HepG2 (cell line): ENCODE measurements around the gene ZNF367. TPM values are rescaled to one million over a fixed set of nuclear protein-coding genes. Genes with fewer than 3 reads are reported as not detected.

Experiments
- ARID2 ChIP-seq: sonication (generic); formaldehyde crosslinking; IDR thresholded peaks from 2 replicates; pipeline ENCODE4 v1.8.1; 2022; ENCODE audit warnings: mild to moderate bottlenecking, missing genetic modification reagents, borderline replicate concordance
- CEBPG ChIP-seq: IDR thresholded peaks from 2 replicates; pipeline ENCODE4 v1.6.1; 2016
- CREM ChIP-seq, 2 experiments: sonication (generic) in 1 of 2; formaldehyde crosslinking in 1 of 2; IDR thresholded peaks; 2 replicates each; pipeline versions ENCODE4 v1.4.0 to v1.6.1; 2016 to 2020; ENCODE audit warnings: antibody characterized with exemption in 1 of 2, mild to moderate bottlenecking in 1 of 2, missing genetic modification reagents in 1 of 2
- GATAD2A ChIP-seq: IDR thresholded peaks from 2 replicates; pipeline ENCODE4 v1.6.1; 2016
- HNF4A ChIP-seq: sonication (generic); formaldehyde crosslinking; IDR thresholded peaks from 2 replicates; pipeline ENCODE4 v1.4.0; 2020; ENCODE audit warnings: missing genetic modification reagents
- SOX6 ChIP-seq, 2 experiments: fragments of 450-650 bp in 1 of 2; sonication (generic) in 1 of 2; formaldehyde crosslinking in 1 of 2; IDR thresholded peaks; 2 replicates each; pipeline versions ENCODE4 v1.4.0 to v1.6.1; 2017 to 2020; ENCODE audit warnings: antibody characterized with exemption in 1 of 2, mild to moderate bottlenecking in 1 of 2, missing genetic modification reagents in 1 of 2
- TEAD3 ChIP-seq: optimal IDR thresholded peaks from 2 replicates; pipeline ENCODE3; 2016; ENCODE audit warnings: borderline replicate concordance
- ZNF224 ChIP-seq: sonication (generic); formaldehyde crosslinking; IDR thresholded peaks from 2 replicates; pipeline ENCODE4 v1.5.0; 2020; ENCODE audit warnings: mild to moderate bottlenecking, missing genetic modification reagents
- ZNF256 ChIP-seq: sonication (generic); formaldehyde crosslinking; conservative IDR thresholded peaks from 2 replicates; pipeline ENCODE4 v1.4.0; 2020; ENCODE audit warnings: missing genetic modification reagents
- ZNF30 ChIP-seq: sonication (generic); formaldehyde crosslinking; IDR thresholded peaks from 2 replicates; pipeline ENCODE4 v1.5.0; 2020; ENCODE audit warnings: mild to moderate bottlenecking, missing genetic modification reagents
- ZNF430 ChIP-seq: sonication (generic); formaldehyde crosslinking; IDR thresholded peaks from 2 replicates; pipeline ENCODE4 v1.9.0; 2021; ENCODE audit warnings: mild to moderate bottlenecking, missing genetic modification reagents
- ZNF558 ChIP-seq: sonication (generic); formaldehyde crosslinking; IDR thresholded peaks from 2 replicates; pipeline ENCODE4 v1.9.0; 2022; ENCODE audit warnings: mild to moderate bottlenecking, missing genetic modification reagents, borderline replicate concordance
- ZNF607 ChIP-seq: sonication (generic); formaldehyde crosslinking; IDR thresholded peaks from 2 replicates; pipeline ENCODE4 v1.5.1; 2020; ENCODE audit warnings: missing genetic modification reagents, mild to moderate bottlenecking, borderline replicate concordance
- ZNF709 ChIP-seq: sonication (generic); formaldehyde crosslinking; IDR thresholded peaks from 2 replicates; pipeline ENCODE4 v1.5.0; 2020; ENCODE audit warnings: mild to moderate bottlenecking, missing genetic modification reagents
- polyA plus RNA-seq, 8 experiments: library from polyadenylated mRNA; depleted of rRNA in 3 of 8; stranded (reverse) in 7 of 8; unstranded in 1 of 8; fragments of >200 nt; fragmentation: Illumina TruSeq in 4 of 8; extraction: Trizol in 4 of 8; gene quantifications; 2 replicates each; pipeline versions ENCODE4 v1.2.1 to v1.2.3, GENCODE V29; 2011 to 2016; ENCODE audit warnings: low read depth in 4 of 8, missing spikeins in 1 of 8, mixed read lengths in 1 of 8; ENCODE audit not compliant: insufficient read depth in 1 of 8
- total RNA-seq, 5 experiments: library from RNA; depleted of rRNA; stranded (reverse); fragments of >200 nt; fragmentation: Illumina TruSeq; extraction: Trizol; gene quantifications; 2 replicates each; pipeline ENCODE4 v1.2.3, GENCODE V29; 2016; ENCODE audit warnings: low read depth in 1 of 5
- TF ChIP-seq, protein P1 (sequence below): sonication (generic); formaldehyde crosslinking; IDR thresholded peaks from 2 replicates; pipeline ENCODE4 v1.4.0; 2020; ENCODE audit warnings: missing genetic modification reagents, borderline replicate concordance
- TF ChIP-seq, protein P2 (sequence below), 2 experiments: IDR thresholded peaks; 2 replicates each; pipeline ENCODE4 v1.6.1; 2011 to 2012; ENCODE audit warnings: low read length in 2 of 2, borderline replicate concordance in 1 of 2, low read depth in 1 of 2, mild to moderate bottlenecking in 1 of 2, moderate library complexity in 1 of 2
- TF ChIP-seq, protein P3 (sequence below): fragments of 450-650 bp; IDR thresholded peaks from 2 replicates; pipeline ENCODE4 v1.6.1; 2016
- TF ChIP-seq, protein P4 (sequence below): IDR thresholded peaks from 2 replicates; pipeline ENCODE4 v1.6.1; 2012; ENCODE audit warnings: inconsistent platforms

Gene ZNF367
- total and polyA plus RNA-seq, 2 of the 13 experiments (the other 11 are each of a cell fraction or from before 2014, with no cell fraction given), result 2.9 to 7.7 TPM

DNA sequence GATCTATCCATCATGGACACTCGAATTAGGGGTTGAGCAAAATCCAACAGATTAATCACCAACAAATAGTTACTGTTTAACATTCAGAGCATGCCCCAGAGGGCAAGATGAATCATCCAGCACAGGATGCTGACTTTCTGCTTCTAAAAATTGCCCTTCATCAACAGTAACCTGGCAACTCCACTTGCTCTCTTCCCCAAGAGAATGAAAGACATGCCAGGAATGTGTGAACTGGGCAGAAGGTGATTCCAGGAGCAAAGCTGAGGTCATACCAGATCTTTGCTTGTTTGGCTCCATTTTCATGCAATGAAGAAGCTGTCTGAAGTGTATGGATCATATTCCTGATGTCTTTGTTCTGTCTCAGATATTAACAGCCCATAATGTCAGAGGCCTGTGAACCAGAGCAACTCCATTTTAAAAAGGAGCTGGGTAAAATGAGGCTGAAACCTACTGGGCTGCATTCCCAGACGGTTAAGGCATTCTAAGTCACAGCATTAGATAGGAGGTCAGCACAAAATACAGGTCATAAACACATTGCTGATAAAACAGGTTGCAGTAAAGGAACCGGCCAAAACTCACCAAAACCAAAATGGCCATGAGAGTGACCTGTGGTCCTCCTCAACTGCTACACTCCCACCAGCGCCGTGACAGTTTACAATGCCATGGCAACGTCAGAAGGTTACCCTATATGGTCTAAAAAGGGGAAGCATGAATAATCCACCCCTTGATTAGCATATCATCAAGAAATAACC lies 2.5 kb upstream of the ZNF367 start (continued):
- TF ChIP-seq HNF4A (CRISPR knock-in tag) (peak; percentile 79), ZNF430 (0 out of 2 replicates have a peak, but pooled peaks have one; percentile 11), TEAD3 (CRISPR knock-in tag) (peak; percentile 100), GATAD2A (peak; percentile 94), CEBPG (CRISPR knock-in tag) (peak; percentile 66), ZNF558 (CRISPR knock-in tag) (no peak), ARID2 (CRISPR knock-in tag) (no peak), ZNF30 (CRISPR knock-in tag) (no peak), ZNF256 (no peak), SOX6 (IDR thresholded peaks at IDR 0.05) (no peak), SOX6 (CRISPR knock-in tag; IDR thresholded peaks at IDR 0.05) (peak; percentile 87), CREM (IDR thresholded peaks at IDR 0.05) (peak; percentile 74; the same call in 1 of the 2 replicates), CREM (CRISPR knock-in tag; IDR thresholded peaks at IDR 0.05) (no peak), ZNF709 (CRISPR knock-in tag) (no peak), ZNF607 (CRISPR knock-in tag) (peak; percentile 47; the same call in 1 of the 2 replicates), ZNF224 (CRISPR knock-in tag) (no peak)
- TF ChIP-seq, protein P1, sequence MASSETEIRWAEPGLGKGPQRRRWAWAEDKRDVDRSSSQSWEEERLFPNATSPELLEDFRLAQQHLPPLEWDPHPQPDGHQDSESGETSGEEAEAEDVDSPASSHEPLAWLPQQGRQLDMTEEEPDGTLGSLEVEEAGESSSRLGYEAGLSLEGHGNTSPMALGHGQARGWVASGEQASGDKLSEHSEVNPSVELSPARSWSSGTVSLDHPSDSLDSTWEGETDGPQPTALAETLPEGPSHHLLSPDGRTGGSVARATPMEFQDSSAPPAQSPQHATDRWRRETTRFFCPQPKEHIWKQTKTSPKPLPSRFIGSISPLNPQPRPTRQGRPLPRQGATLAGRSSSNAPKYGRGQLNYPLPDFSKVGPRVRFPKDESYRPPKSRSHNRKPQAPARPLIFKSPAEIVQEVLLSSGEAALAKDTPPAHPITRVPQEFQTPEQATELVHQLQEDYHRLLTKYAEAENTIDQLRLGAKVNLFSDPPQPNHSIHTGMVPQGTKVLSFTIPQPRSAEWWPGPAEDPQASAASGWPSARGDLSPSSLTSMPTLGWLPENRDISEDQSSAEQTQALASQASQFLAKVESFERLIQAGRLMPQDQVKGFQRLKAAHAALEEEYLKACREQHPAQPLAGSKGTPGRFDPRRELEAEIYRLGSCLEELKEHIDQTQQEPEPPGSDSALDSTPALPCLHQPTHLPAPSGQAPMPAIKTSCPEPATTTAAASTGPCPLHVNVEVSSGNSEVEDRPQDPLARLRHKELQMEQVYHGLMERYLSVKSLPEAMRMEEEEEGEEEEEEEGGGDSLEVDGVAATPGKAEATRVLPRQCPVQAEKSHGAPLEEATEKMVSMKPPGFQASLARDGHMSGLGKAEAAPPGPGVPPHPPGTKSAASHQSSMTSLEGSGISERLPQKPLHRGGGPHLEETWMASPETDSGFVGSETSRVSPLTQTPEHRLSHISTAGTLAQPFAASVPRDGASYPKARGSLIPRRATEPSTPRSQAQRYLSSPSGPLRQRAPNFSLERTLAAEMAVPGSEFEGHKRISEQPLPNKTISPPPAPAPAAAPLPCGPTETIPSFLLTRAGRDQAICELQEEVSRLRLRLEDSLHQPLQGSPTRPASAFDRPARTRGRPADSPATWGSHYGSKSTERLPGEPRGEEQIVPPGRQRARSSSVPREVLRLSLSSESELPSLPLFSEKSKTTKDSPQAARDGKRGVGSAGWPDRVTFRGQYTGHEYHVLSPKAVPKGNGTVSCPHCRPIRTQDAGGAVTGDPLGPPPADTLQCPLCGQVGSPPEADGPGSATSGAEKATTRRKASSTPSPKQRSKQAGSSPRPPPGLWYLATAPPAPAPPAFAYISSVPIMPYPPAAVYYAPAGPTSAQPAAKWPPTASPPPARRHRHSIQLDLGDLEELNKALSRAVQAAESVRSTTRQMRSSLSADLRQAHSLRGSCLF (CRISPR knock-in tag), result no peak
- TF ChIP-seq, protein P2, sequence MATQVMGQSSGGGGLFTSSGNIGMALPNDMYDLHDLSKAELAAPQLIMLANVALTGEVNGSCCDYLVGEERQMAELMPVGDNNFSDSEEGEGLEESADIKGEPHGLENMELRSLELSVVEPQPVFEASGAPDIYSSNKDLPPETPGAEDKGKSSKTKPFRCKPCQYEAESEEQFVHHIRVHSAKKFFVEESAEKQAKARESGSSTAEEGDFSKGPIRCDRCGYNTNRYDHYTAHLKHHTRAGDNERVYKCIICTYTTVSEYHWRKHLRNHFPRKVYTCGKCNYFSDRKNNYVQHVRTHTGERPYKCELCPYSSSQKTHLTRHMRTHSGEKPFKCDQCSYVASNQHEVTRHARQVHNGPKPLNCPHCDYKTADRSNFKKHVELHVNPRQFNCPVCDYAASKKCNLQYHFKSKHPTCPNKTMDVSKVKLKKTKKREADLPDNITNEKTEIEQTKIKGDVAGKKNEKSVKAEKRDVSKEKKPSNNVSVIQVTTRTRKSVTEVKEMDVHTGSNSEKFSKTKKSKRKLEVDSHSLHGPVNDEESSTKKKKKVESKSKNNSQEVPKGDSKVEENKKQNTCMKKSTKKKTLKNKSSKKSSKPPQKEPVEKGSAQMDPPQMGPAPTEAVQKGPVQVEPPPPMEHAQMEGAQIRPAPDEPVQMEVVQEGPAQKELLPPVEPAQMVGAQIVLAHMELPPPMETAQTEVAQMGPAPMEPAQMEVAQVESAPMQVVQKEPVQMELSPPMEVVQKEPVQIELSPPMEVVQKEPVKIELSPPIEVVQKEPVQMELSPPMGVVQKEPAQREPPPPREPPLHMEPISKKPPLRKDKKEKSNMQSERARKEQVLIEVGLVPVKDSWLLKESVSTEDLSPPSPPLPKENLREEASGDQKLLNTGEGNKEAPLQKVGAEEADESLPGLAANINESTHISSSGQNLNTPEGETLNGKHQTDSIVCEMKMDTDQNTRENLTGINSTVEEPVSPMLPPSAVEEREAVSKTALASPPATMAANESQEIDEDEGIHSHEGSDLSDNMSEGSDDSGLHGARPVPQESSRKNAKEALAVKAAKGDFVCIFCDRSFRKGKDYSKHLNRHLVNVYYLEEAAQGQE (IDR thresholded peaks at IDR 0.05; ENCODE audit: borderline replicate concordance in 1 of 2, low read depth in 1 of 2, low read length in 2 of 2), result 0 out of 4 replicates have a peak, but pooled peaks of 1 of the 2 experiments have one; percentile 9
- TF ChIP-seq, protein P3, sequence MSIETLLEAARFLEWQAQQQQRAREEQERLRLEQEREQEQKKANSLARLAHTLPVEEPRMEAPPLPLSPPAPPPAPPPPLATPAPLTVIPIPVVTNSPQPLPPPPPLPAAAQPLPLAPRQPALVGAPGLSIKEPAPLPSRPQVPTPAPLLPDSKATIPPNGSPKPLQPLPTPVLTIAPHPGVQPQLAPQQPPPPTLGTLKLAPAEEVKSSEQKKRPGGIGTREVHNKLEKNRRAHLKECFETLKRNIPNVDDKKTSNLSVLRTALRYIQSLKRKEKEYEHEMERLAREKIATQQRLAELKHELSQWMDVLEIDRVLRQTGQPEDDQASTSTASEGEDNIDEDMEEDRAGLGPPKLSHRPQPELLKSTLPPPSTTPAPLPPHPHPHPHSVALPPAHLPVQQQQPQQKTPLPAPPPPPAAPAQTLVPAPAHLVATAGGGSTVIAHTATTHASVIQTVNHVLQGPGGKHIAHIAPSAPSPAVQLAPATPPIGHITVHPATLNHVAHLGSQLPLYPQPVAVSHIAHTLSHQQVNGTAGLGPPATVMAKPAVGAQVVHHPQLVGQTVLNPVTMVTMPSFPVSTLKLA, result peak; percentile 48
- TF ChIP-seq, protein P4, sequence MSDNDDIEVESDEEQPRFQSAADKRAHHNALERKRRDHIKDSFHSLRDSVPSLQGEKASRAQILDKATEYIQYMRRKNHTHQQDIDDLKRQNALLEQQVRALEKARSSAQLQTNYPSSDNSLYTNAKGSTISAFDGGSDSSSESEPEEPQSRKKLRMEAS, result peak; percentile 57
